ENCODE results near the gene ZNF10.

ZNF10 gene

GRCh38 chr12:133202493-133203343, 72.3 kb downstream of the ZNF10 start:
- no peak for DNase-seq

- DNase-seq: no peak
These were observed 73.2 kb downstream of the ZNF10 start for GRCh38 chr12:133203344-133204263.

GRCh38 chr12:133204264-133204603, 73.8 kb downstream of the ZNF10 start:
- DNase-seq: no peak

- no peak for DNase-seq
These were observed 76.0 kb downstream of the ZNF10 start for GRCh38 chr12:133206390-133206789.

All from T1000 (cell line).